Measurements from ENCODE around the gene FGGY. TPM values are rescaled to one million over a fixed set of nuclear protein-coding genes. Genes with fewer than 3 reads are reported as not detected.
"Not testable (repeated sequence)": the region's sequence is repeated elsewhere in the genome, so short reads cannot be mapped to it uniquely, and the experiment has no call there.

The FGGY gene
- total RNA-seq, 1 donor from 2014 or later, result 32.5 TPM

- TF ChIP-seq EZH2 (IDR thresholded peaks at IDR 0.05) (no peak), CTCF (IDR thresholded peaks at IDR 0.05) (no peak), EZH2phosphoT487 (IDR thresholded peaks at IDR 0.05) (no peak)
- H3K27ac Mint-ChIP-seq, result no peak overlapping the region
Measured at GRCh38 chr1:59468828-59469428, 172.0 kb downstream of the FGGY start.

GRCh38 chr1:59471991-59472570, 175.2 kb downstream of the FGGY start:
- H3K79me2 ChIP-seq (ENCODE audit: low read depth); H3K4me1 Mint-ChIP-seq; H3K9ac ChIP-seq; H3K4me3 Mint-ChIP-seq; H3K4me2 ChIP-seq; H4K20me1 ChIP-seq (ENCODE audit: low read depth); H3K27me3 ChIP-seq; H3K4me3 ChIP-seq; H3K9me3 Mint-ChIP-seq; H3K27ac Mint-ChIP-seq; H2AFZ ChIP-seq (replicated peaks); H3F3A ChIP-seq (ENCODE audit: low read depth); H3K4me1 ChIP-seq; H3K36me3 Mint-ChIP-seq; H3K9me3 ChIP-seq (ENCODE audit: low read depth); H3K27me3 Mint-ChIP-seq (ENCODE audit: insufficient read depth, low read depth); DNase-seq (ENCODE audit: low spot score); H3K36me3 ChIP-seq; H3K27ac ChIP-seq: not testable (repeated sequence)

More at GRCh38 chr1:59468828-59469428, 172.0 kb downstream of the FGGY start:
- Histone ChIP-seq H3K4me3 (no peak overlapping the region), H3K9me3 (ENCODE audit: low read depth) (no peaks in the 10 kb centered on the region), H3F3A (ENCODE audit: low read depth) (no peaks in the 10 kb centered on the region), H4K20me1 (ENCODE audit: low read depth) (no peaks in the 10 kb centered on the region), H3K79me2 (ENCODE audit: low read depth) (no peaks in the 10 kb centered on the region), H3K27me3 (no peaks in the 10 kb centered on the region), H3K36me3 (no peaks in the 10 kb centered on the region), H3K27ac (no peak overlapping the region), H2AFZ (replicated peaks) (no peak overlapping the region), H3K4me1 (no peaks in the 10 kb centered on the region), H3K4me2 (no peak overlapping the region), H3K9ac (no peak overlapping the region)
- H3K4me3 Mint-ChIP-seq, result no peak overlapping the region
- H3K4me1 Mint-ChIP-seq, result no peaks in the 10 kb centered on the region
- peaks cover 2% of the 10 kb centered on the region for H3K27me3 Mint-ChIP-seq (ENCODE audit: insufficient read depth, low read depth)
- H3K9me3 Mint-ChIP-seq, result peaks cover 6% of the 10 kb centered on the region
- peaks cover 4% of the 10 kb centered on the region for H3K36me3 Mint-ChIP-seq
- DNase-seq (ENCODE audit: low spot score), result no peak

- Histone ChIP-seq H3F3A (ENCODE audit: low read depth) (no peaks in the 10 kb centered on the region), H3K79me2 (ENCODE audit: low read depth) (no peaks in the 10 kb centered on the region), H3K27ac (no peak overlapping the region), H3K4me1 (no peaks in the 10 kb centered on the region), H3K4me3 (no peak overlapping the region), H2AFZ (replicated peaks) (no peak overlapping the region), H4K20me1 (ENCODE audit: low read depth) (no peaks in the 10 kb centered on the region), H3K9me3 (ENCODE audit: low read depth) (no peaks in the 10 kb centered on the region), H3K36me3 (no peaks in the 10 kb centered on the region), H3K4me2 (no peak overlapping the region), H3K9ac (no peak overlapping the region), H3K27me3 (no peaks in the 10 kb centered on the region)
- no peak for DNase-seq (ENCODE audit: low spot score)
- Mint-ChIP-seq H3K4me1 (peaks cover 7% of the 10 kb centered on the region), H3K36me3 (peaks cover 4% of the 10 kb centered on the region), H3K9me3 (peaks cover 6% of the 10 kb centered on the region), H3K4me3 (no peak overlapping the region), H3K27ac (no peak overlapping the region), H3K27me3 (ENCODE audit: insufficient read depth, low read depth) (peaks cover 2% of the 10 kb centered on the region)
- no peak for TF ChIP-seq EZH2phosphoT487 (IDR thresholded peaks at IDR 0.05)
- no peak for TF ChIP-seq EZH2 (IDR thresholded peaks at IDR 0.05)
- no peak for TF ChIP-seq CTCF (IDR thresholded peaks at IDR 0.05)
Measured at GRCh38 chr1:59473831-59474230, 176.9 kb downstream of the FGGY start.

- H3K27ac Mint-ChIP-seq, result no peak overlapping the region
Measured at GRCh38 chr1:59474496-59474895, 177.6 kb downstream of the FGGY start.

More at GRCh38 chr1:59474496-59474895, 177.6 kb downstream of the FGGY start:
- H3K4me1 Mint-ChIP-seq, result peaks cover 7% of the 10 kb centered on the region
- peaks cover 6% of the 10 kb centered on the region for H3K9me3 Mint-ChIP-seq
- no peak for TF ChIP-seq CTCF (IDR thresholded peaks at IDR 0.05)
- no peak for TF ChIP-seq EZH2phosphoT487 (IDR thresholded peaks at IDR 0.05)
- Histone ChIP-seq H3K27me3 (no peaks in the 10 kb centered on the region), H3K4me1 (no peaks in the 10 kb centered on the region), H3K4me3 (no peak overlapping the region), H3K9ac (no peak overlapping the region), H2AFZ (replicated peaks) (no peak overlapping the region), H3K9me3 (ENCODE audit: low read depth) (no peaks in the 10 kb centered on the region), H3K27ac (no peak overlapping the region), H3K4me2 (no peak overlapping the region), H3F3A (ENCODE audit: low read depth) (no peaks in the 10 kb centered on the region), H4K20me1 (ENCODE audit: low read depth) (no peaks in the 10 kb centered on the region), H3K79me2 (ENCODE audit: low read depth) (no peaks in the 10 kb centered on the region), H3K36me3 (no peaks in the 10 kb centered on the region)
- no peak for DNase-seq (ENCODE audit: low spot score)
- H3K36me3 Mint-ChIP-seq, result peaks cover 4% of the 10 kb centered on the region
- peaks cover 2% of the 10 kb centered on the region for H3K27me3 Mint-ChIP-seq (ENCODE audit: insufficient read depth, low read depth)
- no peak overlapping the region for H3K4me3 Mint-ChIP-seq

Measured in neural progenitor cell (in vitro differentiated cells).